ENCODE data around the gene OVCH1.
A peak's percentile ranks its signal among the peaks of the same experiment; 100 is the strongest.

The OVCH1 gene

GRCh38 chr12:29531471-29531870, 34.0 kb upstream of the OVCH1 start:
- H3K27ac ChIP-seq (replicated peaks), result no peak overlapping the region
- peaks cover under 1% of the 10 kb centered on the region for H3K27me3 ChIP-seq (ENCODE audit: insufficient read depth, poor library complexity, severe bottlenecking)
- DNase-seq (ENCODE audit: low read depth in 1 of 2, low spot score in 1 of 2), result no peak
- H3K4me3 ChIP-seq (replicated peaks; ENCODE audit: insufficient read depth, low read length), result no peak overlapping the region
- TF ChIP-seq REST (IDR thresholded peaks at IDR 0.05; ENCODE audit: insufficient replicate concordance, low read depth), result no peak
- TF ChIP-seq GABPA (IDR thresholded peaks at IDR 0.05; ENCODE audit: low read depth), result no peak
- no peak for TF ChIP-seq POLR2AphosphoS5 (IDR thresholded peaks at IDR 0.05; ENCODE audit: low read depth)
- no peak for TF ChIP-seq CTCF (IDR thresholded peaks at IDR 0.05; ENCODE audit: insufficient read depth, low read length)

GRCh38 chr12:29530436-29530835, 33.0 kb upstream of the OVCH1 start:
- no peak for DNase-seq (ENCODE audit: low read depth in 1 of 2, low spot score in 1 of 2)
- TF ChIP-seq REST (IDR thresholded peaks at IDR 0.05; ENCODE audit: insufficient replicate concordance, low read depth) (no peak), SPI1 (IDR thresholded peaks at IDR 0.05; ENCODE audit: borderline replicate concordance, low read depth) (no peak), GABPA (IDR thresholded peaks at IDR 0.05; ENCODE audit: low read depth) (no peak), POLR2AphosphoS5 (IDR thresholded peaks at IDR 0.05; ENCODE audit: low read depth) (no peak), CTCF (IDR thresholded peaks at IDR 0.05; ENCODE audit: insufficient read depth, low read length) (no peak)
- peak overlapping the region; percentile 55 for H3K27ac ChIP-seq (replicated peaks)
- H3K4me3 ChIP-seq (replicated peaks; ENCODE audit: insufficient read depth, low read length), result no peak overlapping the region
- peaks cover 2% of the 10 kb centered on the region for H3K27me3 ChIP-seq (ENCODE audit: insufficient read depth, poor library complexity, severe bottlenecking)

- no peak for TF ChIP-seq REST (IDR thresholded peaks at IDR 0.05; ENCODE audit: insufficient replicate concordance, low read depth)
- TF ChIP-seq GABPA (IDR thresholded peaks at IDR 0.05; ENCODE audit: low read depth), result no peak
- no peak for TF ChIP-seq CTCF (IDR thresholded peaks at IDR 0.05; ENCODE audit: insufficient read depth, low read length)
- Histone ChIP-seq H3K27me3 (ENCODE audit: insufficient read depth, poor library complexity, severe bottlenecking) (peaks cover 2% of the 10 kb centered on the region), H3K4me3 (replicated peaks; ENCODE audit: insufficient read depth, low read length) (no peak overlapping the region), H3K27ac (replicated peaks) (no peak overlapping the region)
- DNase-seq (ENCODE audit: low read depth in 1 of 2, low spot score in 1 of 2), result no peak
These were observed 30.7 kb upstream of the OVCH1 start for GRCh38 chr12:29528161-29528560.

Measured in HL-60 (cell line).